DOHH2 (cell line): ENCODE measurements around the gene DAAM2.

Experiments used
- H3F3A ChIP-seq: fragments of 200-600 bp; sonication (generic), shearing (Covaris generic); 2 replicates; pipeline ENCODE4 v1.6.0; 2016; ENCODE audit warnings: antibody characterized with exemption, mild to moderate bottlenecking; ENCODE audit not compliant: control insufficient read depth, insufficient read depth
- H3K27ac ChIP-seq: fragments of 200-600 bp; sonication (generic); 2 replicates; pipeline ENCODE4 v1.5.1; 2014; ENCODE audit warnings: low read depth, mild to moderate bottlenecking, low read length, moderate library complexity
- H3K27me3 ChIP-seq: fragments of 200-600 bp; sonication (generic); 2 replicates; pipeline ENCODE4 v1.6.1; 2014; ENCODE audit warnings: mild to moderate bottlenecking, low read length, mixed read lengths; ENCODE audit not compliant: control insufficient read depth
- H3K36me3 ChIP-seq: fragments of 200-600 bp; sonication (generic); 2 replicates; pipeline ENCODE4 v1.6.1; 2014; ENCODE audit warnings: mild to moderate bottlenecking, low read length, moderate library complexity, mixed read lengths; ENCODE audit not compliant: control insufficient read depth
- H3K4me1 ChIP-seq: fragments of 200-600 bp; sonication (generic); 2 replicates; pipeline ENCODE4 v1.6.1; 2014; ENCODE audit warnings: mild to moderate bottlenecking, low read length, mixed read lengths; ENCODE audit not compliant: control insufficient read depth
- H3K4me2 ChIP-seq: fragments of 200-600 bp; sonication (generic); 2 replicates; pipeline ENCODE4 v1.6.0; 2014; ENCODE audit warnings: mild to moderate bottlenecking, low read length, moderate library complexity
- H3K4me3 ChIP-seq: fragments of 200-600 bp; sonication (generic); 2 replicates; pipeline ENCODE4 v1.5.1; 2014; ENCODE audit warnings: mild to moderate bottlenecking, low read length, mixed read lengths
- H3K79me2 ChIP-seq: fragments of 200-600 bp; sonication (generic); 2 replicates; pipeline ENCODE4 v1.6.1; 2014; ENCODE audit warnings: mild to moderate bottlenecking, low read length, mixed read lengths; ENCODE audit not compliant: control insufficient read depth
- H3K9me2 ChIP-seq: fragments of 200-600 bp; sonication (generic); replicated peaks from 2 replicates; pipeline ENCODE4 v1.6.1; 2014; ENCODE audit warnings: mild to moderate bottlenecking, low read length, mixed read lengths; ENCODE audit not compliant: control insufficient read depth
- H3K9me3 ChIP-seq: fragments of 200-600 bp; sonication (generic); 2 replicates; pipeline ENCODE4 v1.6.1; 2014; ENCODE audit warnings: antibody characterized with exemption, low read length, mixed read lengths; ENCODE audit not compliant: control insufficient read depth, insufficient read depth
- H4K20me1 ChIP-seq: fragments of 200-600 bp; sonication (generic); 2 replicates; pipeline ENCODE4 v1.6.0; 2014; ENCODE audit warnings: low read depth, mild to moderate bottlenecking, antibody characterized with exemption, low read length, moderate library complexity; ENCODE audit not compliant: control insufficient read depth, insufficient read depth
- CTCF ChIP-seq: fragments of 200-600 bp; sonication (generic); IDR thresholded peaks from one replicate; pipeline ENCODE4 v1.5.1; 2014; ENCODE audit warnings: antibody characterized with exemption, mild to moderate bottlenecking, low read depth, low read length; ENCODE audit not compliant: poor library complexity, severe bottlenecking
- EZH2phosphoT487 ChIP-seq: fragments of 200-600 bp; sonication (generic); IDR thresholded peaks from 2 replicates; pipeline ENCODE4 v1.6.1; 2017; ENCODE audit warnings: borderline replicate concordance, mild to moderate bottlenecking, antibody characterized with exemption, low read length, moderate library complexity, mixed read lengths

Gene DAAM2

GRCh38 chr6:39753725-39754045, 38.5 kb upstream of the DAAM2 start:
- no peaks in the 10 kb centered on the region for H3K9me2 ChIP-seq
- no peaks in the 10 kb centered on the region for H3K9me3 ChIP-seq
- no peak overlapping the region for H3K4me2 ChIP-seq
- H3K79me2 ChIP-seq, result no peaks in the 10 kb centered on the region
- no peak overlapping the region for H3K4me3 ChIP-seq
- H3K27me3 ChIP-seq, result no peaks in the 10 kb centered on the region
- no peaks in the 10 kb centered on the region for H3K36me3 ChIP-seq
- H3K27ac ChIP-seq, result no peak overlapping the region
- TF ChIP-seq CTCF, result no peak
- no peak for TF ChIP-seq EZH2phosphoT487
- no peaks in the 10 kb centered on the region for H3K4me1 ChIP-seq
- no peaks in the 10 kb centered on the region for H3F3A ChIP-seq
- no peaks in the 10 kb centered on the region for H4K20me1 ChIP-seq

- H3K9me2 ChIP-seq, result no peaks in the 10 kb centered on the region
- H3K4me1 ChIP-seq, result no peaks in the 10 kb centered on the region
- H3K27me3 ChIP-seq, result no peaks in the 10 kb centered on the region
- TF ChIP-seq EZH2phosphoT487 (no peak), CTCF (no peak)
- no peaks in the 10 kb centered on the region for H3K36me3 ChIP-seq
- no peak overlapping the region for H3K27ac ChIP-seq
- H3K9me3 ChIP-seq, result no peaks in the 10 kb centered on the region
- H3K4me3 ChIP-seq, result no peak overlapping the region
- no peaks in the 10 kb centered on the region for H4K20me1 ChIP-seq
- H3K79me2 ChIP-seq, result no peaks in the 10 kb centered on the region
- H3K4me2 ChIP-seq, result no peak overlapping the region
- H3F3A ChIP-seq, result no peaks in the 10 kb centered on the region
These were observed 37.6 kb upstream of the DAAM2 start for GRCh38 chr6:39754514-39755115.

- no peak for TF ChIP-seq CTCF
- TF ChIP-seq EZH2phosphoT487, result no peak
- no peak overlapping the region for H3K4me3 ChIP-seq
- no peak overlapping the region for H3K4me2 ChIP-seq
- H3F3A ChIP-seq, result no peaks in the 10 kb centered on the region
- H3K9me3 ChIP-seq, result no peaks in the 10 kb centered on the region
- no peaks in the 10 kb centered on the region for H3K79me2 ChIP-seq
- H3K4me1 ChIP-seq, result no peaks in the 10 kb centered on the region
- no peak overlapping the region for H3K27ac ChIP-seq
- H3K36me3 ChIP-seq, result no peaks in the 10 kb centered on the region
- H4K20me1 ChIP-seq, result no peaks in the 10 kb centered on the region
- no peaks in the 10 kb centered on the region for H3K9me2 ChIP-seq
- no peaks in the 10 kb centered on the region for H3K27me3 ChIP-seq
These were observed 36.9 kb upstream of the DAAM2 start for GRCh38 chr6:39755231-39755630.
